Measurements from ENCODE around the gene OR4C5.
"Not testable (repeated sequence)": the region's sequence is repeated elsewhere in the genome, so short reads cannot be mapped to it uniquely, and the experiment has no call there.

The OR4C5 gene

DNA sequence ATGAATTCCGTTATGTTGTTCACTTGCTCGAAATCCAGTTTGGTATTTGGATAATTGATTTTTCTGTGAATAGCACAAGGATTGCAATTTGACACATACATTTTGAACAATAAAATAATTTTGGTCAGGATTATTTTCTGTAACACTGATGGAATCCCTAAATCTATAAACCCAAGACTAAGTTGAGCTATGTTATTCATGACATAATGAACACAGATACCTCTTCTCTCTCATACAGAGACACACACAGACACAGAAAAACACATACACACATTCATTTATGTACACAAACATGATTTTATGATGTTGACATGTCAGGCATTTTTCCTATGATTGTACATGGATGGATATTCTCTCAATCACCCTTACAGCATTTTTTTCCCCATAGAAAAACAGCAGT lies at the start of gene OR4C5:
OR4C5 (minus strand) TSS at position 101 of the 400 bp plus-strand sequence; CDS start at position 101, 0 bp downstream.
- DNase-seq, result no peak

DNA sequence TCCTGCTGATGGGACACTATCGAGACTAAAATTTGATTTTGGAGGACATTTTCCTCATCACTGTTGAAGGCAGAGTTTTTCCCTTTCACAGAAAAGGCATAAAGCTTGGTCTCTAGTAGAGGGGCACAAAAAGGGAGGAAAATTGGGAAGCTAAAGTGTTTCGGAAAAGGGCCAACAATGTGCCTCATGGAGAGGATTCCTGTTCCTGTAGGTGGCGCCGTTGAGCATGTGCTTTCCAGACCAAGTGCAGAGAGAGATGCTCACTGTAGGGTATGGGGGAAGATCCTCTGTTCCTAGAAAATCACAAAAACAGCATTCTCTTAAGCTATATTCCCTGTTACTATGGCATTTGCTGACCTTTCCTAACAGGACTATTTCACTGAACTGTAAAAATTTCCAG lies 18.4 kb upstream of the OR4C5 start:
- no peak for DNase-seq

DNA sequence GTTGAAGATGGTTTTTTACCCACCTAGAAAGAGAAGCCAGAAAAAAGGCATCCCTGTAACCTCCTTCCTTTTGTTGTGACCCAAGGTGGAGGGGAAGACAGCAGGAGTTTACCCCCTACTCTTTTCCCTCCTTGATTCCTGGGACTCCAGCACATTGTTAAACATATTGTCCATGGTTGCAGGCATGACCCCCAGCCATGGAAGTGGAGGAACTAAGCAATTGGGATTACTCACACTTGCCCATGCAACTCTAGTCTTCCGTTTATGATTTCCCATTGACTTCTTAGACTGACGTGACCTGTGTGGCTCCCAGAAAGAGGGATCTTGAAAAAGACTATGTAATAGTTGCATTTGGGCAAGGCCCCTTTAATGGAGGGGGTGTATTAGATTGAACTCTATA lies 17.9 kb upstream of the OR4C5 start:
- not testable (repeated sequence) for DNase-seq

DNA sequence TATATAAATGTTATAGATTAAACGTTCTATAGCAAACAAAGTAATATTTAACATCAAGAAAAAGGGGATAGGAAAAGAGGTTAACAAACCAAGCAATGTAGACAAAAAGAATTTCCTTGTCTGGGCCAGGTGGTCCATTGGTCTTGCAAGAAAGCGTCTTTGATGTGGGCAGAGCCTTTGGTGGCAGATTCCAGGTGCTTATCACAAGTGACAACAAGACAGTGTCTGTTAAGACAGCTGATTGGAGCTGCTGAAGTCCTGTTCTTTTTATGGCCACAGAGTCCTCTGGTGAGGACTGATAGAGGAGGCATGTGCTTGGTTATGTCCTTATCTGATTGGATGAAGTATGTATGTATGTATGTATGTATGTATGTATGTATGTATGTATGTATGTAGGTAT lies 5.0 kb downstream of the OR4C5 start:
- DNase-seq, result not testable (repeated sequence)

DNA sequence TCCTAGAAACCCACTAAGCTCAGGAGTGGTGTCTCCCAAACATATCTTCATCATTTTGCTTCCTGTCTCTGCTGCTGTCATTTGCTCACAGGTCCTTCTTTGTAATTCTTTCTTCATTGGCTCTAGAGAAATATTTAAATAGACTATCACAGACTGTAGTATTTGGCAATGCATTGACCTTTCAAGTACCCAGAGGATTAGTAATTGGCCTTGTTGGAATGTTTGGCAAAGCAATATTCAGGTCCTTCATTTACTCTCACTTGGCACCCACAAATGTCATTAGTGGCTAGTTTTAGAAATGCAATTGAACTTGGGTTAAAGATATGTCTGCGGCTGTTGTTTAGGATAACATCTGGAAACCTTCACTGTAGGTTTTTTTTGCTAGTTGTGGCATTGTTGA lies 11.6 kb downstream of the OR4C5 start:
- DNase-seq, result no peak

DNA sequence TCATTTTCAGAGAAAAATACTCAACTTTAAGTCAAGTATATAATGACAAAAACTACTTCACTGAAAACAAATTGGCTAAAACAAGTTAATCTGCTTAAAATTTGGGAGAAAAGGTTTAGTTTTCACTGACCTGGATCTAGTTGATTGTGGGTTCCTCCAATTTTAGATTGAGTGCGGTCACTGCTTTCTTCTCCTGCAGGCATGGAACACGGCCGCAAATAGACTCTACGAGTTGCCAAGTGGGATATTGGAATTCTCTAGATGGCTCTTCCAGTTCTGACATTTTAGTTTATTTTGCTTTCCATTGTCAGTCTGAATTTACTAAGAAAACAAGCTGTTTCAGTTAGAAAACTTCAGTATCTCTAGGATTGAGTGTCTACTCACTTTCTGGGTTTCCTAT lies 12.3 kb downstream of the OR4C5 start:
- DNase-seq, result no peak

DNA sequence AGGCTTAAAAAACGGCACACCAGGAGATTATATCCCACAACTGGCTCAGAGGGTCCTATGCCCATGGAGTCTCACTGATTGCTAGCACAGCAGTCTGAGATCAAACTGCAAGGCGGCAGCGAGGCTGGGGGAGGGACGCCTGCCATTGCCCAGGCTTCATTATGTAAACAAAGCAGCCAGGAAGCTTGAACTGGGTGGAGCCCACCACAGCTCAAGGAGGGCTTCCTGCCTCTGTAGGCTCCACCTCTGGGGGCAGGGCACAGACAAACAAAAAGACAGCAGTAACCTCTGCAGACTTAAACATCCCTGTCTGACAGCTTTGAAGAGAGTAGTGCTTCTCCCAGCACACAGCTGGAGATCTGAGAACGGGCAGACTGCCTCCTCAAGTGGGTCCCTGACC lies 20.0 kb downstream of the OR4C5 start:
- DNase-seq, result not testable (repeated sequence)

DNA sequence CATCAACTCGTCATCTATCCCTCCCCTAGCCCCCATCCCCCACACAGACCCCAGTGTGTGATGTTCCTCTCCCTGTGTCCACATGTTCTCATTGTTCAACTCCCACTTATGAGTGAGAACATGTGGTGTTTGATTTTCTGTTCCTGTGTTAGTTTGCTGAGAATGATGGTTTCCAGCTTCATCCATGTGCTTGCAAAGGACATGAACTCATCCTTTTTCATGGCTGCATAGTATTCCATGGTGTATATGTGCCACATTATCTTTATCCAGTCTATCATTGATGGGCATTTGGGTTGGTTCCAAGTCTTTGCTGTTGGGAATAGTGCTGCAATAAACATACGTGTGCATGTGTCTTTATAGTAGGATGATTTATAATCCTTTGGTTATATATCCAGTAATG lies 23.8 kb downstream of the OR4C5 start:
- DNase-seq, result not testable (repeated sequence)

DNA sequence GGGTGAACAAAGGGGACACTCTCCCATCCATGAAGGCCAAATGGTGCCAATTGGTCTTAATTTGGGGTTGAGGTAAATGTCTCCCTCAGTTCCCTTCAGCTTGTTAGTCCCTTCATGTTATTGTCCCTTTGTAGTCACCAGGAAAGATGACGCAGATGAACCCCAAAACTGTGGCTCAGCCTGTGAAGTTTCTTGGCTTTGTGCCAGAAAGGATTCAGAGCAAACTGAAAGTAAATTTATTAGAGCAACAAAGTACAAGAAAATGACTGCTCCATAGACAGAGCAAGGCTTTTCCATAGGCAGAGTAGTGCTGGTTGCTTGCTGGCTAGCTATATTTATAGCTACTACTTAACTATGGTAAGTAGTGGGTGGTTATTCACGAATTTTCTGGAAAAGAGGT lies 24.8 kb downstream of the OR4C5 start:
- DNase-seq, result no peak

DNA sequence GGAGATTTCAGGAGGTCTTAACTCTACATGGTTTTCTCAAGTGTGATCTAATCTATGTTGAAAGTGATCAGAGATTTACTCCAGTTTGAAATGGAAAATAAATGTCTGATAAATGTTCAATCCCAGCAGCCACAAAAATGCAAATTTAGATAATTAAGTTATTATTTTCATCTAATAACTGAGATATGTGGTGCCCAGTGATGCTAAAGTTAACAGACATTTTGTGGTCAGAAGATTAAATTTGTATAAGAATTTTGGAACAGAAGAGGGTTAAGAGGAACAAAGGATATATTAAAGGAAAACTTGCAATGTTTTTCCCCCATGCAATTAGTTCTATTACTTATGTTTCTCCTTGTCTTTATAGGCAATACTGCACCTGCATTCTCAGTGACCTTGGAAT lies 41.6 kb downstream of the OR4C5 start, which contains the start of gene OR4C3:
OR4C3 (plus strand) TSS at position 301 of the 400 bp plus-strand sequence. CDS start 102 bp downstream, outside the sequence.
- DNase-seq, result not testable (repeated sequence)

DNA sequence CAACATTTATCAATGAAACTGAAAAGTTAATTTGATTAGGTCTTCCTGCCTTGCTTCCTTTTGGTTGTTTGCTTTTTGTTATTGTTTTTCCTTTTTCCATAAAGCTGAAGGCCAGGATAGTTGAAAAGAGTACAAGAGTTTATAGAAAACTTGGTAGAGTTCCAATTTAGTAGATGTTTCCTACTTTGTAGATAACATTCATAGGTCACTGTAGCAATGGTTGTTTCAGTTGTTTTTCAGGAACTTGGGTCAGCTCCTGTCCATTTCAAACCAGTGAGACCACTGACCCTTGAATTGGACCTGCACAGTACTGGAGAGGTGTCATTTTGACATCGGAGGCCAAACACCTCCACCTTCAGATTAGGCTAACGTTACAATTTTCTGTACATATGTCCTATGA lies 46.5 kb downstream of the OR4C5 start:
- DNase-seq, result not testable (repeated sequence)
